Adrenal gland (tissue), 5 donors: ENCODE measurements around the gene AP1G2.

Experiments
- POLR2A ChIP-seq, 2 donors: fragments of 450-650 bp; IDR thresholded peaks; one replicate each; pipeline ENCODE4 v1.6.1; 2017; ENCODE audit warnings: antibody characterized with exemption in 2 of 2, mild to moderate bottlenecking in 2 of 2, moderate library complexity in 1 of 2
- TF ChIP-seq, protein P1 (sequence below), 6 experiments: fragments of 450-650 bp in 4 of 6; fragments of 200-600 bp in 2 of 6; sonication (generic) in 1 of 6; IDR thresholded peaks; 1 replicate in 5 of 6; 2 replicates in 1 of 6; pipeline versions ENCODE4 v1.5.1 to v1.8.0; 2016 to 2021; ENCODE audit warnings: antibody characterized with exemption in 6 of 6, mild to moderate bottlenecking in 2 of 6, moderate library complexity in 1 of 6
- donor health status: DM: no; HTN: no; CAD: no.

DNA sequence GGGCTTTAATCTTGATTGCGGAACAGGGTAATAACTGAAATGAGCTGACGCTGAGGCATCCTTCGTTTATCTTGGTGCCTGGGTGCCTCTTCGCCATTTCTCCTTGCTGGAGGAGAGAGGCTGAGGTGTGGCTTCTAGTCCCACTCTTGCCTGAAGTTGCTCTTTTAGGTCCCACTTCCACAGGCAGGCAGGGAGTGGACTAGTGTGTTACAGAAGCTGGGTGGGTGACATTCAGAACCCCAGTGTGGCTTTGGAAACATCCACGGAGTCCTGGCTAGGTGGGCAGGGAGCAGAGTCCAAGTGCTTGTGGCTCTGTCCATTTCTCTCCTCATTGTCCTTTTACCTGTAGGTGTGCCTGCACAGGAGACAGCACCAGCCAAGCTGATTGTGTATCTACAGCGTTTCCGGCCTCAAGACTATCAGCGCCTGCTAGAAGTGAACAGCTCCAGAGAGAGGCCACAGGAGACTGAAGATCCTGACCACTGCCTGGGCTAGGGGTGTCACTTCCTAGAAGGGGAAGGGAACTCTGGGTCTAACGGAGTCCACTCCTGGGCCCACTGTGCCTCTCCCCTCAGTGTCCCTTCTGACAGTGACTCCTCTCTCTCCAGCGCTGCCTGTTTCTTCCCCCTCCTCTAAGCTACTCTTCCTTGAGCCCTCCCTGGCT is 9.1 kb downstream of the AP1G2 start:
- TF ChIP-seq, protein P1, sequence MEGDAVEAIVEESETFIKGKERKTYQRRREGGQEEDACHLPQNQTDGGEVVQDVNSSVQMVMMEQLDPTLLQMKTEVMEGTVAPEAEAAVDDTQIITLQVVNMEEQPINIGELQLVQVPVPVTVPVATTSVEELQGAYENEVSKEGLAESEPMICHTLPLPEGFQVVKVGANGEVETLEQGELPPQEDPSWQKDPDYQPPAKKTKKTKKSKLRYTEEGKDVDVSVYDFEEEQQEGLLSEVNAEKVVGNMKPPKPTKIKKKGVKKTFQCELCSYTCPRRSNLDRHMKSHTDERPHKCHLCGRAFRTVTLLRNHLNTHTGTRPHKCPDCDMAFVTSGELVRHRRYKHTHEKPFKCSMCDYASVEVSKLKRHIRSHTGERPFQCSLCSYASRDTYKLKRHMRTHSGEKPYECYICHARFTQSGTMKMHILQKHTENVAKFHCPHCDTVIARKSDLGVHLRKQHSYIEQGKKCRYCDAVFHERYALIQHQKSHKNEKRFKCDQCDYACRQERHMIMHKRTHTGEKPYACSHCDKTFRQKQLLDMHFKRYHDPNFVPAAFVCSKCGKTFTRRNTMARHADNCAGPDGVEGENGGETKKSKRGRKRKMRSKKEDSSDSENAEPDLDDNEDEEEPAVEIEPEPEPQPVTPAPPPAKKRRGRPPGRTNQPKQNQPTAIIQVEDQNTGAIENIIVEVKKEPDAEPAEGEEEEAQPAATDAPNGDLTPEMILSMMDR (IDR thresholded peaks at IDR 0.05) = no peak
- TF ChIP-seq POLR2A (IDR thresholded peaks at IDR 0.05) = no peak
